CD4-positive, alpha-beta T cell treated with Interleukin-17A for 4 hours (primary cell): ENCODE data around the gene PEX7.
"Not testable (repeated sequence)": the region's sequence is repeated elsewhere in the genome, so short reads cannot be mapped to it uniquely, and the experiment has no call there.

Source experiments
- DNase-seq: peaks from one replicate; pipeline ENCODE4 v3.0.0-alpha.2; 2020; ENCODE audit warnings: mixed read lengths

The PEX7 gene, protein sequence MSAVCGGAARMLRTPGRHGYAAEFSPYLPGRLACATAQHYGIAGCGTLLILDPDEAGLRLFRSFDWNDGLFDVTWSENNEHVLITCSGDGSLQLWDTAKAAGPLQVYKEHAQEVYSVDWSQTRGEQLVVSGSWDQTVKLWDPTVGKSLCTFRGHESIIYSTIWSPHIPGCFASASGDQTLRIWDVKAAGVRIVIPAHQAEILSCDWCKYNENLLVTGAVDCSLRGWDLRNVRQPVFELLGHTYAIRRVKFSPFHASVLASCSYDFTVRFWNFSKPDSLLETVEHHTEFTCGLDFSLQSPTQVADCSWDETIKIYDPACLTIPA

DNA sequence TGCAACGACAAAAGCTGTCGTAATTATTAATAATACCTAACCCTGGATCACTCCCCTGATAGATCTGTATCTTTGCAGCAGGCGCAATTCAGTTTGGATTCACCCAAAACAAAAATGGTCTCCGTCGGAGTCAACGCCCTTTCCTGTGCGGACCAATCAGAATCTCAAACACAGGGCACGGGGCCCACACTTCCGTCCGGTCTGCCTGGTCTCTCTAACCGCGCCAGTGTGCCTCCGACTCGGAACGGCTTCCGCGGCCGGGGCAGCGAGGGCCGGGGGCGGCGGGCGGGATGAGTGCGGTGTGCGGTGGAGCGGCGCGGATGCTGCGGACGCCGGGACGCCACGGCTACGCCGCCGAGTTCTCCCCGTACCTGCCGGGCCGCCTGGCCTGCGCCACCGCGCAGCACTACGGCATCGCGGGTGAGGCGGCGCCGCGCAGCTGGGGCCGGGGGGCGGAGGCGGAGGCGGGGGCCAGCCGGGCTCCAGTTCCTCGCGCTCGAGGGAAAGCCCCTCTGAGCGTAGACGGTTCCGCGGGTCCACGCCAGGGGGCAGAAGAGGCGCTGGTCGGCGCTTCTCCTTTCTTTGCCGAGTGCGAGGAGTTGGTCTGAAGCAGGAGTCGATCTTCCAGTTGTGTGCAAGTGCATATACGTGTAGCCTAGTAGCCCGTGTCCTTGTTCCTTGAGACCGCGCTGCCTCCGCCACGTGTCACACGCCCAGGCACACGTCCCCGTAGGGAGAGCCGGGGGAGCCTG is at the start of gene PEX7:
Gene PEX7 (plus strand): TSS at position 217 of the 752 bp plus-strand sequence. CDS start 74 bp downstream, at position 291.
- peak; percentile 88 for DNase-seq

DNA sequence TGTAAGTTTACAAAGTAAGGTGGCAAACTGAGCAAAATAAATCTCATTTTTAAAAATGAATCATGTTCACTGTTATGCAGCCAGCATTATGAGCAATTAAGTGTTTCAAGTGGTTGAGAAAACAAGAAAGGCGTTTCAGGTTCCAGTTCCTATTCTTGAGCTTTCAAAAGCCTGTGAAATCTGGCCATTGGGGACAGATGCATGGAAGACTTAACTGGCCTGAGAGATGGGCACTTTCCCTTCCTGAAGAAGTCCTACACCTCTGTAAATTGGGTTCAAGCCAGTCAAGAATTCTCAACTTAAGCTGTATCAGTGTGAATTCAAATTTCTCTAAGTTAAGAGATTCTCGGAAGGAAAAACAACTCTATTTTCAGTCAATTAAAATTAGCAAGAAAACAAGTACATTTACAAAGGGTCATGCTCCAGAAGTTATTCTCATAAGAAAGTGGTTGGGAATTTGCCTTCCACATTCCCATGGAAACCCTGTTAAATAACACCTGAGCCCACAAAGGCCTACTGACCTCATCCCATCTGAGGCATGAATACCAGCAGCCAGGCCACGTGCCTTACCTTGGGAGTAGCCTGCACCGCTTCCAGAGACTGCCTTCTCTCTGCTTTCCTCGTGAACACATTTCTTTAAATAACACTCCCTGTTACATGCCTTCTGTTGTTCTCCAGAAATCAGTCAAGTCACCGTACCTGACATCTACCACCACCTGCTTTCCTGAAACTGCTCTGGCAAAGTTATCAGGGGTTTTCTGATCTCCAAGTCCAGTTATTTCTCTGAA is 49.5 kb upstream of the PEX7 start:
- DNase-seq = no peak

DNA sequence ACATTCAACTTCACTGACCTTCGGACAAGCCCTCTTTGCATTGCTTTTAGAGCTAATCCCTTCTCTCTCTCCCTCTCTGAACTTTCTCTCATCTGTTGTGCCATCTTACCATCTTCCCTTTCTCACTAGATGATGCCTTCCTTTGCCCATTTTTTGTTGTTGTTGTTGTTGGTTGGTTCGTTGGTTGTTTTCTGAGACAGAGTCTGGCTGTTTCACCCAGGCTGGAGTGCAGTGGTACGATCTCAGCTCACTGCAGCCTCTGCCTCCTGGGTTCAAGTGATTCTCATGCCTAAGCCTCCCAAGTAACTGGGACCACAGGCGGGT is 49.0 kb upstream of the PEX7 start:
- no peak for DNase-seq

DNA sequence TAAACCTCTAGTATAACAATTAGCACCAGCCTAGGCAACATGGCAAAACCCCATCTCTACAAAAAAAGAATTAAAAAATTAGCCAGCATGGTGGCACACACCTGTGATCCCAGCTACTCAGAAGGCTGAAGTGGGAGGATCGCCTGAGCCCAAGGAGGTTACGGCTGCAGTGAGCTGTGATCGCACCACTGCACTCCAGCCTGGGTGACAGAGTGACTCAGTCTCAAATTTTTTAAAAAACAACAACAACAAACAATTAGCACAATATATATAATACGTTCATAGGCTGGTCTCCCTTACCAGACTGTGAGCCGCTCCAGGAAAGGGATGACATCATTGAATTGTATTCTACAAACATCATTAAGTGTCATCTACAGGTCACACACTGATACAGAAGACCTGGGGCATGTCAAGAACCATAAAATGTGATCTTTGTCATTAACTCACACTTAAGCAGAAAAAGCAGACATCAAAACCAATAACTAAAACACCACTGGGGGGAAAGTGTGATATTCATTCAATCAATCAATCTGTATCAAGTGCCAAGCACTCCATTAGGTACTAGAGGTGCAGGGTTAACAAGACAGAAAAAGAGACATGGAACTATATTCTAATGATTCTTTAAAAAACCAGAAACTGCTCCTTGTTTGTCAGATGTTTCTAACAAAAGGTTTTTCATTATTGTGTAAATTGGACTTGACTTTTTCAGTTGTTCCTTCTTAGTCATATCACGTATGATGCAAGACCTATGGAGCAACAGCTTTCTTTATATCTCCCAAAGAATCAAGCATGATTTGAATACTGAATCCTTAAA is 48.0 kb upstream of the PEX7 start:
- DNase-seq = no peak

DNA sequence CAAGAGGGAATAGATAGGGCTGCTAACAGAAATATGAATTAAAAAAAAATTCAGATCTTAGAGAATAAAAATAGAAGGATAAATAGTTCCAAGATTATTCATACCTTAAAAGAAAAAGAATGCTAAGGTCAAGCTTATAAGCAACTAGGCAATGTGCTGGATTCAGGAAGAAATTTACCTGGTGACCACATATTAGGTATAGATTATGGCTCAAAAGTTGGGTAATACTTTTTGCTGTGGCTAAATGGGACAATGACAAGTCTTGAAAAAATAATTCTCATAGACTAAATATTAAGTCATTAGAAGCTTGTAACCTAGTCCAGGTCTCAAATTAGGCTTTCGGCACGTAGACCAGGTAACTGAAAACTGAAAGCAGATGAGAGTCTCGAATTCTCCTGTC is 47.3 kb upstream of the PEX7 start:
- DNase-seq = no peak

DNA sequence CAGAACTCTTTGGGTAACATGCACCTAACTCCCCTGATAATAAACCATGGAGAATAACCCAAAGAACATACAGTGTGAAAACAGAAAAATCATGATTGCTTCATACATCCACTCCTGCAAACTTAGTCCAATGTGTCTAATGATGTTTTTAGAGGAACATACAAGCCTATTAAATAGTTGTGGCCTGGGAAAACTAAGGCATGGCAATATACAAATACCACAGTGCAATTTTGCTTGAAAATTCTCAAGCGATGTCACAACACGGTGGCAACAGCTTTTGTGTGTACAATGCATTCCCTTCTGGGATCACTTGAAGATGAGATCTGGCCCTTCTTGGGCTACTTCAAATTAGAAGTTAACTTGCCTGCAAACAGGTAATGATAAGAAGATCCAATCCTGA is 46.8 kb upstream of the PEX7 start:
- DNase-seq = no peak

DNA sequence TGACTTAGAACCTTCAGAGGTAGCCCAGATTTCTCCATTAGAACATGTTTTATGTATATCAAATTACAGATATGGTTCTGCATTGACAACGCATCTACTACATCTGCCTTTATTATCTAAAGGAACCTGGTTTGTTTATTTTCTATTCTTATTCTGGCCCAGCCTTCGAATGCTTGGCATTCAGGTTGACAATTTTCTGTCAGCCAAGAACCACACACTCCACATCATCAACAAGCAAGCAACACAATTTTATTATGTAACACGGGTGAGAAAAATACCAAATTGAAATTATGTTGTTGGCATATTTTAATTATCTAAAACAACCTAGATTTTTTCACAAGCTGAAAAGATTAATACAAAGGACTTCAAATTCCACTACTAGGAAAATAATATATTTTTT is 44.7 kb upstream of the PEX7 start:
- no peak for DNase-seq

DNA sequence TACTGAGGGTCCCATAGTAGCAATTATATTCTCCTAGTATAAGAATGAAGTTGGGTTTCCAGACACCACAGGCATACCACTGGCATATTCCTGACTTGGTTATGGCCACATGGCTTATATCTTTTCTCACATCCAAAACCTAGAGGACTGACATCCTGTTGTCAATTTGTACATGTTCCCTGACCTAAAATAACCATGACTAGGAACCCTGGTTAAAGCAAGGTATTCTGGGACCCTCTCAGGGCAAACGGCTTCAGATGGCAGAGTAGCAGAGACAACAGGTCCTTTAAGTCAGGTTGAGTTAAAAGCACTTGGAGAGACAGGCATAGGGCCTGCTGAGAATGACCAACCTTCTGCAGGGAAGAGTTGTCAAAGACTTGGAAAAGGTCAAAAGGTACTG is 42.7 kb upstream of the PEX7 start:
- no peak for DNase-seq

DNA sequence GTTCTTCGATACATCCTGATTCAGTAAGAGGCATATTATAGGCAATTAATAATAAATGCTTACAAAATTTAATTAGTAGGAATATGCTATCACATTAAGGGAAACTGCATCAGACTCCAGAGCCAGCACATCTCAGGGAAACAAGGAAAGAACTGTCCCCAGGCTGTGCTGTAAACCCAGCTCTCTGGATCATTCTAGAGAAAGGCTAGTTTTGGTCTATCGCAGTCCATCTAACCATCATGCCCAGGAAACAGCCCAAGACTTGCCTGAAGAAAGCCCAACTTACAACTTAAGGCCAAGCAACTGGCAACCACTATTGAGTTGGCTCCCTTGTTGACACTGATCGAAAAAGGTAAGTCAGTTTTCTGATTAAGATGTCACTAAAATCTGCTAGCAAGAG is 41.4 kb upstream of the PEX7 start:
- DNase-seq = no peak

DNA sequence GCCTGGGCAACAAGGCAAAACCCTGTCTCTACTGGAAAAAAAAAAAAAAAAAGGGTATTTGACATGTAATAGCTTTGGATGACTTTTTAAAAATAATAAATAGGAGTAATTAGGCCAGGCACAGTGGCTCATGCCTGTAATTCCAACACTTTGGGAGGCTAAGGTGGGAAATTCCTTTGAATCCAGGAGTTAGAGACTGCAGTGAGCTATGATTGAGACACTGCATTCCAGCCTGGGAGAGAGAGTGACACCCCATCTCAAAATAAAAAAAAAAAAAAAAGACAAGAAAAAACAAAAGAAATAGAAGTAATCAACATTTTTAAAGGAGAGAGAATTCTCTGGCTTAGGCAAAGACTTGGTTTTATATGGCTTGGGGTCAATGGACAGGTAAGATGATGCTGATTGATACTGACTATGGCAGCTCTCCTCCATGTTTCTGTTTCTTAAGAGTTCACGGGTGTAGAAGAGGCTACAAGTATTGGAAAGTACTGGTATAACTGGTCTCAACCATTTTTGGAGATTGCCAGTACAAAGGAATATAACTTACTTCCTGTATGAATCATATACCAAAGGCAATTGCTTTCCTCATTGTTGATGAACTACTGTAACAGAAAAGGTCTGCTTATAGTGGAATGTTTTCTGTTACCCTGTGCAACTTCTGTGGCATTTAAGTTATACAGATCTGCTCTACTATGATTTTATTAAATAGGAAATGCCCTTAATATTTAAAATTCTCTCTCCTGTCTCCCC is 40.2 kb upstream of the PEX7 start:
- no peak for DNase-seq

DNA sequence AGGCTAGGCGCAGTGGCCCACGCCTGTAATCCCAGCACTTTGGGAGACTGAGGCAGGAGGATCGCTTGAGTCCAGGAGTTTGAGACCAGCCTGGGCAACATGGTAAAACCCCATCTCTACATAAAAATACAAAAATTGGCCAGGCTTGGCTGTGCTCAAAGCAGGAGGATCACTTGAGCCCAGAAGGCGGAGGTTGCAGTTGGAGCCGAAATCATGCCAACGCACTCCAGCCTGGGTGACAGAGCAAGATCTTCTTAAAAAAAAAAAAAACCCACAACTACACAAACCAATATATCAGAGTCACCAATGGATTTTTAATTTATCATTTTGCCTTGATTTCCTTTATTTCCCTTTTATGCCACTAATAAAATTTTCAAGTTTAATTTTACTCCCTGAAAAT is 39.4 kb upstream of the PEX7 start:
- DNase-seq = no peak

DNA sequence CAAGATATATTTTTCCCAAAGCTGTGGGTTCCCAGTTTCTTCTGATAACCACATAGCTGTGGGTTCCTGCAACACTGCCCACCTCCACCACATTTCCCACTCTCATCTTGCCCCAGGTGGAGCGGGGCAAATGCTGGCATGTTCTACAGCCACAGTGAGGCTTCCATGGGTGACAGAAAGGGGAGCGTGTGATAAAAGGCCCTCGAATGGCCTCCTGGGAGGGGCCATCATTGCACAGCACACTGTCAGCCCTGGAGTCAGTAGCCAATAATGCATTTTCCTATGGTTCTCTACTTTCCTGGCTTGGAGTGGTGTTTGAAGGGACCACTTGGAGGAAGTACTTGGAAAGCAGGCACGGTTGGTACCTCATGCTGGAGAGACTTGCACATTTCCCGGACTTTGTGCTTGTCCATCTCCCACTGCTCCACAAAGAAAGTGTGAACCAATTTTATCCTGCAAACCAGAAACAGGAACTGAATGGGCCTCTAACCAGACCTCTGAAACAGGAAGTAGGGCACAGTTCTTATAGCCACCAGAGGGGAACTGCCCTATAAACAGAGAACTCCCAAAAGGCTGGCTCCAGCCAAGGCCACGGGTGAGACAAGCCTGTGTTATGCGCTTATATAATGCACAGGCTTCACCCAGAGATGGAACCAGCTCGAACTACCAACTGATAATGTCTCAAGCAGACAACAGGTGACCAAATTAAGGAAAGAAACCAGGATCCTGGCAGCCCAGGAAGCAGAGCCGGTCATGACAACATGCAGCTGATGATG is 38.7 kb upstream of the PEX7 start:
- no peak for DNase-seq

DNA sequence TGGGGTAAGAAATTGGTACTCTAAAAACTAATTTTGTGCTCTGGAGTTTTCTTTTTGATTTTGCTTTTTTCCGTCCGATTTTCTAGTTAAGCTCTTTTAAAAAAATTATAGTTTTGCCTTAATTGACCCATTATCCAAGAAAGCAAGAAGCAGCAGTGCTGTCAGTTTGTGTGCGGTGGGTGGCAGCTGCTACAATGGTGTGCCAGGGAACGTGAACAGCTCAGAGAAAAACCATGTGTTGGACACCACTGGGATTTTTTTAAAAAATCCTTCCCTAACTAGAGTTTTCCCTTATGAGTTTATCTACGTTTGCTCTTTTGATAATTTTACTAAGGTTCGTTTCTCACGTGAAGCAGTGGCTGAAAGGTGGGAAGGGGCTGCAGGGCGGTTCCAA is 38.1 kb upstream of the PEX7 start:
- no peak for DNase-seq

DNA sequence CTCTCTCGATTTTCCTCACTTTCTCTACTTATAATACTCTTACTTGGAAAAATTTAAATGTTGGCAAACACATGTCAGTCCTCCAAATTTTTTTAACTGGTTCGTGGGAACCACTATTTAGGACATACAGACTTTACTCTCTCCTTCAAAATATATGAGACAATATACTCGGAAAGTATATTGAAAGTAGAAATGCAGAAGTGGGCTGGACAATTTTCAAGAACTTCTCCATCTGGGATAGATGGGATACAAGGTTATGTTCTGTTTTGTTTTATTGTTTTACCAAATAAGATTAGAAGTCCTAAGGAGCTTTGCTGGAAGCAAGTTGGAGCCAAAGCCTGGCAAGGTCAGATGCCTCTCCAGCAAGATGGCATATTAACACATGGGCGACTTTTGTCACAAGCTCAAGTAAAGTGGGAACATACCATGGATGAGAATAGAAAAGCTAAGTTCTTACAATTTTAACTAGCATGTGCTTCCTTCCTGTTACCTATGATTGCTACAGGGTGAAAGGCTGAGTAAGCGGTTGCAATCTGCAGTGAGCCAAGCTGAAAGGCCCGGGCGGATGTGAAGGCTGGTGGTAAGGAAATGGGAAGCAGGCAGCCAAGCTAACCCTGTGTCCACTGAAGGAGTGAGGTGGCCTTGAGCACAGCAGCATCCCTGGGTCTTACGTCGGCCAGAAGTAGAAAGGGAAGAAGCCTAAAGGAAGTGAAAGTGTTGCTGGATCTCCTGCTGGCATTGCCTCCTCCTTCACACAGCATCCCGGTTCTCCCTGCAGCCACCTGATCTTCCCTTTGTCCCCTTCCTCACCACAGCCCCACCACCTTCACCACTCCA is 37.3 kb upstream of the PEX7 start:
- DNase-seq = peak; percentile 69

DNA sequence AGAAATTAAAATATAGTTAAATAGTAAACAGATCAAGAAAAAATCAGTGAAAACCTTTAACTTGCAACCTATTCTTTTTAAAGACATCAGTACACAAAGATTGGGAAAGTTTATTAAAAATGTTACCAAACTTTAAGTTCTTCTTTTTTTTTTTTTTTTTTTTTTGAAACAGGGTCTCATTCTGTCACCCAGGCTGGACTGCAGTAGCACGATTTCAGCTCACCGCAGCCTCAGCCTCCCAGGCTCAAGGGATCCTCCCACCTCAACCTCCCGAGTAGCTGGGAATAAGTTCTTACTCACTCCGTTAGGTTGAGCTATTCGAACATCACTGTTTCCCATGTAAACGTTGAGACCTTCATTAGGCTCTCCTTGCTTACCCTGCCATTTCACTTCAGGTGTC is 35.7 kb upstream of the PEX7 start:
- no peak for DNase-seq

DNA sequence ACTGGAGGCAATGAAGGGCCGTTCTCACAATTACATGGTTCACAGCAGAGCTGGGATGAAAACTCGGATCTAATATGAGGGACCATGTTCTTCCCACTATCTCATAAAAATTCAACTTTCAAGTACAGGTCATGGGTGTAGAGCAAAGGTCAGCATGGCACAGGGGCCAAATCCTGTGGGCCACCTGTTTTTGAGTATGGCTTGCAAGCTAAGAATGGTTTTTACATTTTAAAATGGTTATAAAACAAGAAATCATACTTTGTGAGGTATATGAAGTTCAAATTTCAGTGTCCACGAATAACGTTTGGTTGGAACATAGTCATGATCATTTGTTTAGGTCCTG is 34.7 kb upstream of the PEX7 start:
- no peak for DNase-seq

DNA sequence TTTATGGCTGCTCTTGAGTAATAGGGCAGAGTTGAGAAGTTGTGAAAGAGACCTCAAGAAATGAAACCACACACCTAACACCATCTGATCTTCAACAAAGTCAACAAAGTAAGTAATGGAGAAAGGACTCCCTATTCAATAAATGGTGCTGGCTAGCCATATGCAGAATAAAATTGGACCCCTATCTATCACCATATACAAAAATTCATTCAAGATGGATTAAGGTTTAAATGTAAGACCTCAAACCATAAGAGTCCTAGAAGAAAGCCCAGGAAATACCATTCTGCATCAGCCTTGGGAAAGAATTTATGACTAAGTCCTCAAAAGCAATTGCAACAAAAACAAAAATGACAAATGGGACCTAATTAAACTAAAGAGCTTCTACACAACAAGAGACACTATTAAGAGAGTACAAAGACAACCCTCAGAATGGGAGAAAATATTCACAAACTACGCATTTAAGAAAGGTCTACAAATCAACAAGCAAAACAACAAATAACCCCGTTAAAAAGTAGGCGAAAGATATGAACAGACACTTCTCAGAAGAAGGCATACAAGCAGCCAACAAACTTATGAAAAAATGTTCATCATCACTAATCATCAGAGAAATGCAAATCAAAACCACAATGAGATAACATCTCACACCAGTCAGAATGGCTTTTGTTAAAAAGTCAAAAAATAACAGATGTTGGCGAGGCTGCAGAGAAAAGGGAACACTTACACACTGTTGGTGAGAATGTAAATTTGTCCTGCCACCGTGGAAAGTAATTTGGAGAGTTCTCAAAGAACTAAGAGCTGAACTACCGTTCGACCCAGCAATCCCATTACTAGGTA is 34.1 kb upstream of the PEX7 start:
- peak; percentile 21 for DNase-seq

DNA sequence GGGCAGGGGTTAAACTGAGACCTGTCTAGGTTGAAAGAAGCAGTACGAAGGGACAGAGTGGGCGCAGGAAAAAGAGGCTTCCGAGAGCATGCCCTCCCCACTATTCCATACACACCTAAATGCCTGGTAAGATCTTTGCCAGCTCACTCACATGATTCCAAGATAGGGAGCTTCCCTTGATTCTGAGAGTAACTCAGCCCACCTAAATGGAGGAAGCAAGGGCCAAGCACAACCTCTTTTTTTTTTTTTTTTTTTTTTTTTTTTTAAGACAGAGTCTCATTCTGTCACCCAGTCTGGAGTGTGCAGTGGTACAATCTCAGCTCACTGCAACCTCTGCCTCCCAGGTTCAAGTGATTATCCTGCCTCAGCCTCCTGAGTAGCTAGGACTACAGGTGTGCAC is 33.0 kb upstream of the PEX7 start:
- not testable (repeated sequence) for DNase-seq

DNA sequence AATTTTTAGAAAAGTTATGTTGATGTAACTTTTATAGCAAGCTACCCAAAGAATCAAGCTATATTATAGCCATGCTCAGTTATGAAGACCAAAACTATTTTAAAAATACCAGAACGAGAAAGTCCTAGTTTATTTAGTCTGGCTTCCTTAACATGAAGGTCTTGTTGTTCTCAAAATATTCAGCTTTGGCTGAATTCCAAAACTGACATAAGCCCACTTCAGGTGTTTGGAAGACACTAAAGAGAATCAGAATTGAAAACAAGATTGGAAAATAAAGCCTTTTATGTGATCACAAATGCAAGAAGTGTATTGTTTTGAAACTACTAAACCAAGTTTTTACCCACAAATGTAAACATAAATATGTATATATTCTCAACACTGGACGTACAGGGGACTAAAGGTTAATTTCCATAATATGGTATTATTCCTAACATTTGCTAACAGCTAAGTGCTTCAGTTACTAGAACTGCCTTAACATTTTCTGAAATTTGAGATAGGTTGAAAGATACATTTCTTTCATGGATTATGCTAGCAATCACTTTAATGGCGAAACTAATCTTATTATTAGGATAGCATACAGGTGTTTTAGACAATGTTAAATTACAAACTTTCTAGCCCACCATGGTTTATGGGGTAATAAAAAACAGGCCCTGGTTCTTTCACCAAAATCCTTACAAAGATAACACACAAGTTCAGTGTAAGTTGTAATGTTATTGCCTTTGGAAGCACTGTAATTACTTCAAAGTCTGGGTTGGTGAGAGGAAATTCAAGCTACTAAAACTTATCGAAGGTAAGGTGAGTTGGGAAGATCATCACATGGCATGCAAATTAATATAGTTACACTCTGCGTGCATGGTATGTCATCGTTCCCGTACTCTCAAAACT is 31.7 kb upstream of the PEX7 start:
- DNase-seq = no peak
